Astrocyte (in vitro differentiated cells and primary cell): Measurements from ENCODE around the gene AP1B1.

Experiments
- CTCF ChIP-seq: IDR thresholded peaks from 2 replicates; pipeline ENCODE4 v1.5.1; 2011; ENCODE audit warnings: low read depth, mild to moderate bottlenecking, inconsistent platforms, low read length, moderate library complexity; ENCODE audit not compliant: insufficient read depth
- EZH2 ChIP-seq: IDR thresholded peaks from 2 replicates; pipeline ENCODE4 v1.6.1; 2012; ENCODE audit warnings: mild to moderate bottlenecking, low read length, inconsistent platforms; ENCODE audit not compliant: insufficient read depth

GRCh38 chr22:29292379-29292778 lies 96.0 kb downstream of the AP1B1 start:
- TF ChIP-seq EZH2 (no peak), CTCF (no peak)
